Measurements from ENCODE around the gene PTPA.

DNA sequence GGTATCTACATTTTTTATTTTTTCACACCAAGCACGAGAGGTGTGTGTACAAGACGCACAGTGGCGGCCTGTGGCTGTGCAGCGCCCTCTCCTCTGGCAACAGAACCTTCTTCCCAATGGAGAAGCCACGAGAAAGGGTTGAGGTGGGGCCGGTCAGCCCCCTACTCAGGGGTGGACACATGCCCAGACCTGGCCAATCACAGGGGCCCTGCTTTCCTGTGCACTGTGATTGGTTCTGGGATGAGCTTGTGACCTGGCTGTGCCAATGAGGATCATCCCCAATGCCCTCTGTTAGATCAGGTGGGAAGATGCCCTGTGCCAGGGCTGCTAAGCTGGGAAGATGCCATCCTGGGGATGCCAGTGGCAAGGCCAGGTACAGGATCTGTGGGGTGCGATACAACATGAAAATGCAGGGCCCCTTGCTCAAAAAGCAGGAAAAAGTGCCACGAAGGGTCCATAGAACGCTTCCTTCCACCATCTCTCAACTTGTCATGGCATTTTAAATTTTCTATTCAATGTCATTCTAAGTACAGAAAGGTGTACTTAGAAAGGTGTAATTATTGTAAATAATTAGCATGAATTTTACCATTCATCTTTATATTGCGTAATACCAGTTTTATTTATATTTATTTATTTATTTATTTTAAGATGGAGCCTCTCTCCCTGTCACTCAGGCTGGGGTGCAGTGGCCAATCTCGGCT, 51.4 kb downstream of the PTPA start:
- no peak for TF ChIP-seq OSR1 (CRISPR knock-in tag; IDR thresholded peaks at IDR 0.05)
- no peak for TF ChIP-seq RARB (CRISPR knock-in tag; IDR thresholded peaks at IDR 0.05)
- TF ChIP-seq, protein P1, sequence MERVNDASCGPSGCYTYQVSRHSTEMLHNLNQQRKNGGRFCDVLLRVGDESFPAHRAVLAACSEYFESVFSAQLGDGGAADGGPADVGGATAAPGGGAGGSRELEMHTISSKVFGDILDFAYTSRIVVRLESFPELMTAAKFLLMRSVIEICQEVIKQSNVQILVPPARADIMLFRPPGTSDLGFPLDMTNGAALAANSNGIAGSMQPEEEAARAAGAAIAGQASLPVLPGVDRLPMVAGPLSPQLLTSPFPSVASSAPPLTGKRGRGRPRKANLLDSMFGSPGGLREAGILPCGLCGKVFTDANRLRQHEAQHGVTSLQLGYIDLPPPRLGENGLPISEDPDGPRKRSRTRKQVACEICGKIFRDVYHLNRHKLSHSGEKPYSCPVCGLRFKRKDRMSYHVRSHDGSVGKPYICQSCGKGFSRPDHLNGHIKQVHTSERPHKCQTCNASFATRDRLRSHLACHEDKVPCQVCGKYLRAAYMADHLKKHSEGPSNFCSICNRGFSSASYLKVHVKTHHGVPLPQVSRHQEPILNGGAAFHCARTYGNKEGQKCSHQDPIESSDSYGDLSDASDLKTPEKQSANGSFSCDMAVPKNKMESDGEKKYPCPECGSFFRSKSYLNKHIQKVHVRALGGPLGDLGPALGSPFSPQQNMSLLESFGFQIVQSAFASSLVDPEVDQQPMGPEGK (CRISPR knock-in tag; IDR thresholded peaks at IDR 0.05; ENCODE audit: borderline replicate concordance): no peak
- no peak for TF ChIP-seq TCF4 (CRISPR knock-in tag; IDR thresholded peaks at IDR 0.05; ENCODE audit: borderline replicate concordance)
- no peak for TF ChIP-seq ZNF8 (CRISPR knock-in tag; IDR thresholded peaks at IDR 0.05)

All from SK-N-SH treated with all-trans-retinoic acid at 6 μM for 48 hours (cell line).